ENCODE results near the gene TCP1. TPM values are rescaled to one million over a fixed set of nuclear protein-coding genes. Genes with fewer than 3 reads are reported as not detected.

Gene TCP1
- total RNA-seq, 1 experiment from 2014 or later, result 412 TPM

DNA sequence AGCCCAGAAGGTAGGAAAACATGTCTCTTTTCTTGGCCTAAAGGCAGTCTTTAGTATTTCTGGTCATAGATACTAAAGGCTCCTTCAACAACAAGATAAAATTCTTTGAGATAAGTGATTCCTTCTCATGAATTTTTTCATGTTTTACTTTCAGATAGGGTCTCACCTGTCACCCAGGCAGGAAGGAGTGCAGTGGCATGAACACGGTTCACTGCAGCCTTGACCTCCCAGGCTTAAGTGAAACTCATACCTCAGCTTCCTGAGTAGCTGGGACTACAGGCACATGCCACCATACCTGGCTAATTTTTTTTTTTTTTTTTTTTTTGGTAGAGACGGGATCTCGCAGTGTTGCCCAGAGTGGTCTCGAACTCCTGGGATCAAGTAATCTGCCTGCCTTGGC lies 19.7 kb upstream of the TCP1 start:
- Histone ChIP-seq H2AK5ac (ENCODE audit: insufficient read length, low read length) (no peak overlapping the region), H3K4me2 (ENCODE audit: insufficient read depth, insufficient read length, low read length) (no peak overlapping the region), H4K8ac (replicated peaks; ENCODE audit: insufficient read length, low read depth, low read length) (no peak overlapping the region), H4K91ac (ENCODE audit: insufficient read length, low read depth, low read length) (no peak overlapping the region), H3K23ac (ENCODE audit: insufficient read length, low read depth, low read length) (no peak overlapping the region), H3K56ac (ENCODE audit: insufficient read length, low read depth, low read length) (no peak overlapping the region), H2BK12ac (ENCODE audit: insufficient read length, low read depth, low read length) (no peak overlapping the region), H2BK15ac (ENCODE audit: low read depth, low read length) (no peak overlapping the region), H2BK20ac (ENCODE audit: low read depth, low read length, poor library complexity, severe bottlenecking) (no peak overlapping the region), H3K23me2 (ENCODE audit: insufficient read length, low read depth, low read length, poor library complexity, severe bottlenecking) (no peaks in the 10 kb centered on the region), H4K5ac (ENCODE audit: insufficient read length, low read depth, low read length) (no peak overlapping the region), H3K79me1 (ENCODE audit: insufficient read depth, low read depth, low read length, poor library complexity, severe bottlenecking) (no peaks in the 10 kb centered on the region), H3K4ac (ENCODE audit: low read depth, low read length) (no peak overlapping the region), H4K20me1 (ENCODE audit: control insufficient read depth, insufficient read depth, insufficient read length) (no peaks in the 10 kb centered on the region), H3K27ac (ENCODE audit: insufficient read length, low read depth, low read length) (no peak overlapping the region), H3K9me3 (ENCODE audit: control insufficient read depth, low read depth, low read length) (no peaks in the 10 kb centered on the region), H3T11ph (ENCODE audit: low read length) (no peak overlapping the region), H3K9ac (ENCODE audit: extremely low read depth, insufficient read length, low read length) (no peak overlapping the region), H3K14ac (ENCODE audit: insufficient read depth, low read length) (no peak overlapping the region), H2BK120ac (ENCODE audit: low read depth, low read length, poor library complexity, severe bottlenecking) (no peak overlapping the region), H3K27me3 (ENCODE audit: insufficient read depth, low read length) (no peaks in the 10 kb centered on the region), H2BK5ac (ENCODE audit: insufficient read length, low read length) (no peak overlapping the region), H2AFZ (ENCODE audit: low read length) (no peak overlapping the region), H3K4me1 (ENCODE audit: insufficient read depth, low read length) (no peaks in the 10 kb centered on the region; the same call in 1 of the 2 replicates), H3K79me2 (ENCODE audit: insufficient read depth, low read length) (no peaks in the 10 kb centered on the region), H3K18ac (ENCODE audit: insufficient read length, low read depth, low read length) (no peak overlapping the region)
- DNase-seq, result no peak
- no peak for TF ChIP-seq CTCF (conservative IDR thresholded peaks at IDR 0.05)
- Mint-ChIP-seq H3K9me3 (no peaks in the 10 kb centered on the region), H3K27me3 (ENCODE audit: low read depth) (no peaks in the 10 kb centered on the region), H3K36me3 (ENCODE audit: insufficient read depth in 1 of 3, low read depth in 3 of 3) (no peaks in the 10 kb centered on the region), H3K4me1 (peaks cover 24 to 28% of the 10 kb centered on the region in 2 experiments), H3K4me3 (no peak overlapping the region), H3K27ac (no peak overlapping the region; a peak in 1 of 7 replicates)
- WGBS (ENCODE audit: extremely low coverage, insufficient read length, low lambda C conversion rate), result no CpG with 5 or more reads among the region's 4 CpGs

Data from H9 (cell line).